Activated naive CD4-positive, alpha-beta T cell treated with anti-CD3 and anti-CD28 coated beads, Interleukin-2, amount 50 U/mL, for 16 hours (primary cell): ENCODE measurements around the gene XYLT1.

Experiments used
- DNase-seq: peaks from one replicate; pipeline ENCODE4 v3.0.0-alpha.2; 2020

Gene XYLT1

DNA sequence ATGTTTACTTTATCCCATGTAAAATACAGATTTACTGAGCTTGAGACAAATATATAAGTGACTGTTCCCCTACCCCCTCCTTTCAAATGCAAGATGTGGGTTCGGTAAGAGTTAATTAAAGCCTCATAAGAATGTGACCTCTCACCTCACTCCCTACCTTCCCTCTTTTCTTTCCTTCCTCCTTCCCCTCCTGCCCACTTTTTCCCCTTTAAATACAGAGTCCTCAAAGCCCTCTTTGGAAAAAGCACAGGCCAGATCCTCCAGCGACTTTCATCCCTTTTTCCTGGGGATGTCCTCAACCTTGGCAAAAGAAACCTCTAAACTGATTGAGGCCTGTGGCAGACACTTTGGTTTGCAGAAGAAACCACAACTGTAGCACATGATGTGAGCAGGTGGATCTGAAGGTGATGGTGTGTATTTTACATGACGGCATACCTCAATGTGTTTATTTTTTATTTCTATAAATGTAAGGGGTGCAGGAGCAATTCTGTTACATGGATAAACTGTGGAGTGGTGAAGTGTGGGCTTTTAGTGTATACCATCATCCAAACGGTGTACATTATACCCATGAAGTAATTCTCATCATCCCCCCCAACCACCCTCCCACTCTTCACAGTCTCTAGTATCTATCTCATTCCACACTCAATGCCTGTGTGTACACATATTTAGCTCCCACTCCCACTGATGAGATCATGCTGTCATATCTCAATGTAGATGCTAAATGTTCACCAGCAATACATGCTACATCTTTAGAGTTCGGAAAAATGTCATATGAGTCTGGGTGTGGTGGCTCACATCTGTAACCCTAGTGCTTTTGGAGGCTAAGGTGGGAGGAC, 77.7 kb downstream of the XYLT1 start:
- DNase-seq = no peak

DNA sequence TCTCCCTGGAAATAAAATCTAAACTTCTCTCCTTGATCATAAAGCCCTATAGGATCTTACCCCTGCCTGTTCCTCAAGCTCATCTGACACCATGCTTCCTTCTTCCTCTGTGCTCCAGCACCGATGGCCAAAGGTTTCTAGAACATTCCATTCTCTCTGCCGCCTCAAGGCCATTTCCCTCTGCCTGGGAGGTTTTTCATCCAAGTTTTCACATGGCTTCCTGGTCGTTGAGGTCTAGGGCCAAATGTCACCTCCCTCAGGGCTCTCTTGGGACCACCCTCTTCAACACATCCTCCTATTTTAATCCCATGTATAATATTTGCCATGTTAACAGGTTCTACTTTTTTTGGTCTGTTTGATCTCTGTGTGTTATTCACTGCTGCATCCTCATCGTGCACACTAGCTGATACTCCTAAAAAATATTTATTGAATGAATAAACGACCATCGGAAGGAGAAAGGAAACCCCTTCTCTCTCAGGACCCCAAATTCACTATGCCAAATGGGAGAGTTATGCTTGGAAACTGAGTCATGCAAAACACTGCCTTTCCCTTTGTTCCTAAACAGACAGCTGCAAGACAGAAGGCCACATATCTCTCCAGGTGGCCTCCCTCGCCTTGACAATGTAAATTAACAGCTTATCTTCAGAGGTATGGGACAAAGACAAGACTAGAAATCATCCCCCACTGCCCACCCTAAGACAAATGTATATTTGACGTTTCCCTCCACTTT, 78.5 kb downstream of the XYLT1 start:
- no peak for DNase-seq

DNA sequence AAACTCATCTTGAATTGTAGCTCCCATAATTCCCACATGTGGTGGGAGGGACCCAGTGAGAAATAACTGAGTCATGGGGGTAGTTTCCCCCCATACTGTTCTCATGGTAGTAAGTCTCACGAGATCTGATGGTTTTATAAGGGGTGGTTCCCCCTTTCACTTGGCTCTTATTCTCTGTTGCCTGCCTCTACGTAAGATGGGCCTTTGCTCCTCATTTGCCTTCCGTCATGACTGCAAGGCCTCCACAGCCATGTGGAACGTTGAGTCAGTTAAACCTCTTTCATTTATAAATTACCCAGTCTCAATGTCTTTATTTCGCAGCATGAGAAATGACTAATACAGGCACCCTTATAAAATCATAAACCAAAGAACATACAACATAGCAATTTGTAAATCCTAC, 79.0 kb downstream of the XYLT1 start:
- DNase-seq = no peak

DNA sequence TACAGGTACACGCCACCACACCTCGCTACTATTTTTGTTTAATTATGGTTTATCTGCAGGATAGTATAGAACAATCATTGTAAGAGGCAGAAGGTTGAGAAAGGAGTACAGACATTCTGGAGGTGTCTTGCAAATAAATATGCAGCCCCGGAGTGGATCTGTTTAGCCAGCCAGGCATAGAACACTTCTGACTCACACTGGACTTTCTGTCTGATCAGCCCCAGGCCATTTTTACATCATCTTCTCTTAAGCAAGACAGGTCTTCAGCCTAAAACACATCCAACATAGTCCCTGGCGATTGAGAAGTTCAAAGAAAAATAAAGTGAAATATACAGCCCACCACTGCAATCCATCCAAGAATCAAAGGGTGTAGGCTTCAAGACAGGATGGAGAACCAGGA, 81.4 kb downstream of the XYLT1 start:
- DNase-seq = no peak

DNA sequence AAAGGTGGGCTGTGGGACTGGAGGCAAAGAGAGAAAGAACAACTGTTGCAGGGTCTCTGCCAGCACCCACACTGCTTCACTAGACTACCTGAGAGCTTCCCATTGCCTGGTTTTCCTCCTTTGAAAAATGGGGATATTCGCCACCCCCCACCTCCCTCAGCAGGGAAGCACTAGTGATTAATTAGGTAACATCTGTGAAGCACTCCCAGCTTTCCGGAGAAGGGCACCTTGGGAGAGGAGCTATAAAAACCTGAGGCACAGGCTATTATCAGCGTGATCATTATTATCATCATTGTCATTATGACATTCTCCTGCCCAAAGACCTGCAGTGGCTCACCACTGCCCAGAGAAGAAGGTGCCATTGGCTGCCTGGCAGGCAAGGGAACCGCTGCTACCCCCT, 83.5 kb downstream of the XYLT1 start:
- DNase-seq = no peak

- DNase-seq = no peak
Measured at GRCh38 chr16:17386229-17386628, 84.5 kb downstream of the XYLT1 start.

GRCh38 chr16:17384471-17384870, 86.3 kb downstream of the XYLT1 start:
- no peak for DNase-seq

DNA sequence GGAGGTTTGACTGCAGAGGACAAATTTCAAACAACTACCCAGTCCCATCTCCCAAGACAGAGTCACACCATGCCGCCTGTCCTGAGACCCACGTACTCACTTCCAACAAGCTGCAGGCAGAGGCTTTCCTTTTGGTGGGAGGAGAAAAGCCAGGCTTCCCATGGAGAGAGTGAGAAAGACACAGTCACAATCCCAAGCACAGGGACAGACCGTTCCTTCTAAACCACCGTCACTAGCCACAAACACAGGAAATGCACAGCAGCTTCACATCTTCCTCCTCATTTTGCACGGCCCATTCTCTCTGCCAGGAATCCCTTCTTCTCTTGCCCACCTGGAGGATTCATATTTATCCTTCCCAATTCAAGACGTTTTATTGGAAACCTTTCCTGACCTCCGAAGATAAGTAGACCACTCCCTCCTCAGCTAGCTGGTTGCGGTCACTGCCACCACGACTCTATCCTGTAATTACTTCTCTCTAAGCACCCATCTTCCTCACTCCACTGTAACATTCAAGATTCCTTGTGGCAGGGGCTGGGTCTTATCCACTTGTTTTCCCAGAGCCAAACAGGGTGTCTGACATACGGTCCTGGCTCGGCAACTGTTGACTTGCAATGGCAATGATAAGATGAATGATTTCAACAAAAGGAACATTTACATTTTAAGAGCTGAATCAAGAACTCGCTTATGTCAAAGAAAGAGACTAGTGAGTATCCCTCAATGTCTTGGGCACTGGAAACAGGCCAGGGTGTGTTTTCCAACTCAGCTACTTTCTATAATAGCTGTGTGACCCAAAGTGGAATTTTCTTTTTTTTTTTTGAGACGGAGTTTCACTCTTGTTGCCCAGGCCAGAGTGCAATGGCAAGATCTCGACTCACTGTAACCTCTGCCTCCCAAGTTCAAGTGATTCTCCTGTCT, 87.6 kb downstream of the XYLT1 start:
- no peak for DNase-seq

- DNase-seq = no peak
Measured at GRCh38 chr16:17382514-17382913, 88.2 kb downstream of the XYLT1 start.

- DNase-seq = no peak
Measured at GRCh38 chr16:17381784-17382183, 89.0 kb downstream of the XYLT1 start.

- no peak for DNase-seq
Measured at GRCh38 chr16:17380613-17381012, 90.1 kb downstream of the XYLT1 start.

GRCh38 chr16:17379121-17379571, 91.6 kb downstream of the XYLT1 start:
- no peak for DNase-seq

- DNase-seq = no peak
Measured at GRCh38 chr16:17377360-17378324, 93.1 kb downstream of the XYLT1 start.

DNA sequence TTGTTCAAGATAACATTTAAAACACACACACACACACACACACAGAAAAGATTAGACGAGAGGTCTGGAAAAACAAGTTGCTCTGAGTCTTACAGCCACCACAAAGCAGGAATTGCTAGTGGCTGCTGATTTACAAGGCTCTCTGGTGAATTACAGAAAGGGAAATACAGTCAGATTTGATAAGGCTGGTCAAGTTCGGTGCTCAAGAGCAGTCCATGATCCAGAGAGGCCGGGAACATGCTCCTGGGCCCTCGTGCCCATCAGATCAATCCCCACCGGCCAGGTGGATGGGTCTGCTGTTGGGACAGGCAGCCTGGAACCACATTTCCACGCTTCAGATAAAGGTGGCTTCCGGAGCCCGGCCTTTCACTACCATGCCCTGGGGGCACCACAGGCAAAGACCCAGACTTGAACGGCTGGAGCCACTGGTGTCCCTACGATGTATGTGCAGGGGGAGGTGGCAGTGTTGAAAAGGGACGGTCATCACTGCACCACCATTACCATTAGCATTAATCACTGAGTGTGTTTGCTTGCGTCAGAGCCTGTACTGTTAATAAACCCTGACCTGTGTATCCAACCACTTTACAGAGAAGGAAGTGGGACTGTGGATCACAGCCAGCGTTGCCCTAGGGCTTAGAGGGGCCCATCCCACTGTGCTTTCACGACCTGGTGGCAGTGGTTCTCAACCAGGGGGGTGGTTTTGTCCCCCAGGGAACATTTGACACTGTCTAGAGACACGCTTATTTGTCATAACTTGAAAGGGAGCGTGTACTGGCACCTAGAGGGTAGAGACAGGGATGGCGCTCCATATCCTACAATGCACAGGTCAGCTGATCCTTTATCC, 95.1 kb downstream of the XYLT1 start:
- DNase-seq = no peak

- DNase-seq = peak; percentile 24
Measured at GRCh38 chr16:17374668-17375255, 96.0 kb downstream of the XYLT1 start.

DNA sequence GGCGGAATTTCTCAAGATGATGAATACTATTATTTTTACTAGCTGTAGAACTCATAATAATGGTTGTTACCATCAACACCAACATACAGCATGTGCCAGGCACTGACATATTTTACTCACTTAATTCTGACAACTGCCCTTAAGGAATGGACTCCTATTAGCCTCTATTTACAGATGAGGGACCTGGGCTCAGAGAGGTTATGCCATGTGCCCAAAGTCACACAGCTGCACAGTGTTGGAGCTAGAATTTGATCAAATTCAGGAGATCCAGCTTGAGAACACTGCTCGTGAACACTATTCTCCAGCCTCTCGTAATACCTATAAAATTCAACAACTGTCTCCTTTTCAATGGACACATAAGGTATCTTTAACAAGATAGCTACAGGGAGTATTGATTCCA, 97.2 kb downstream of the XYLT1 start:
- DNase-seq = no peak

GRCh38 chr16:17372386-17372785, 98.4 kb downstream of the XYLT1 start:
- no peak for DNase-seq

DNA sequence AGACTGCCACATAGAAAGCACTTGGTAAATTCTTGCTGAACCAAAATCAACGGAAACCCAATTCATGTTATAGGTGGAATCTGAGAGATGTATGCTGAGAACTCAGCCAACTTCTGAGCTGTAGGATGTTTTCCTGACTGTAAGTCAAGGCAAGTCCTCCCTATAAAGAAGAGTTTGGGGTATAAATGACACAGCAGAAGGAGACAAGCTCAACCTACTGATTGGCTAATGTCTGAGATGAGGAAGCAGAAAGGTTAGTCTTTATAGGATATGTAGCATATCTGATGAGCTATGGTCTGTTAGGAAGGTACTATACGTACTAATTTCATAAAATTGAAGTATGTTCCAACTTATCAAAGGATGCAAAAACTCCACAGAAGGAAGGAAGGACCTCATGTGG, 99.5 kb downstream of the XYLT1 start:
- no peak for DNase-seq

- DNase-seq = no peak
Measured at GRCh38 chr16:17370731-17371285, 100.0 kb downstream of the XYLT1 start.

DNA sequence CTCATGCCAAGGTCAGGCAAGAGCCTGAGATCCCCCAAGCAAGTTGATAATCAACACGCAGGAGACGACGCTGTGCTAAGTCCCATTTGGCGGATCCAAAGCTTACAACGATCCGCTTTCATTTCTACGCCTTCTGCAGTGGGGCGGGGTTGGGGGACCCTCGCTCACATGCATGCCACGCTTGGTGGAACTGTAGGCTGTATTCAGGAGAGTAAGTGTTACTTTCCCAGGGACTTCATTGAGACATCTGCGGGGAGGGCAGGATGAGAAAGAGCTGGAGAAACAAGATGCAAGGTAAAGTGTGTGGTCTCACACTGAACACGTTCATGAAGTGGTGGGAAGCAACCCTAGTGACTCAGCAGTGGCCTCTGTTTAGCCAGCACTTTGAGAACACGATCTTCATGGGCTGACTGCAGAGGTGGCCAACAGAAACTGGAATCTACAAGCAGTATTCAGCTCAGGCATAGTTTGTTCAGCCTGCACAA, 100.5 kb downstream of the XYLT1 start:
- DNase-seq = no peak
